Measurements from ENCODE around the gene SHISAL1. TPM values are rescaled to one million over a fixed set of nuclear protein-coding genes. Genes with fewer than 3 reads are reported as not detected.
A peak's percentile ranks its signal among the peaks of the same experiment; 100 is the strongest.

The SHISAL1 gene
- total RNA-seq, 6 experiments from 2014 or later = 0.05 to 0.31 (median 0.17) TPM

- H3K27me3 ChIP-seq = no peaks in the 10 kb centered on the region
- ATAC-seq = no peak
- intact Hi-C loops (cut with DNase I) = no loop called here
- H3K4me1 ChIP-seq = no peaks in the 10 kb centered on the region
- H3K27ac ChIP-seq = no peak overlapping the region
- no peak for DNase-seq
- no peak for TF ChIP-seq POLR2A (IDR thresholded peaks at IDR 0.05)
- TF ChIP-seq CTCF (IDR thresholded peaks at IDR 0.05) = no peak
- WGBS (ENCODE audit: insufficient coverage, low coverage, low lambda C conversion rate, missing lambda C conversion rate) = 38% methylated on average over 4 of the region's 16 CpGs
- H3K9me3 ChIP-seq = no peaks in the 10 kb centered on the region
- no peak overlapping the region for H3K4me3 ChIP-seq
- no peaks in the 10 kb centered on the region for H3K36me3 ChIP-seq
Observed at GRCh38 chr22:44309137-44309536, 3.6 kb downstream of the SHISAL1 start.

GRCh38 chr22:44307509-44308169, 5.1 kb downstream of the SHISAL1 start:
- ATAC-seq (no peak), DNase-seq (no peak)
- no peaks in the 10 kb centered on the region for H3K27me3 ChIP-seq
- intact Hi-C loops (cut with DNase I) = no loop called here
- H3K4me1 ChIP-seq = no peaks in the 10 kb centered on the region
- no peak overlapping the region for H3K27ac ChIP-seq
- H3K4me3 ChIP-seq = no peak overlapping the region
- H3K36me3 ChIP-seq = no peaks in the 10 kb centered on the region
- no peak for TF ChIP-seq POLR2A (IDR thresholded peaks at IDR 0.05)
- TF ChIP-seq CTCF (IDR thresholded peaks at IDR 0.05) = no peak
- WGBS (ENCODE audit: insufficient coverage, low coverage, low lambda C conversion rate, missing lambda C conversion rate) = 46% methylated on average over 11 of the region's 20 CpGs
- no peaks in the 10 kb centered on the region for H3K9me3 ChIP-seq

- H3K27me3 ChIP-seq = no peaks in the 10 kb centered on the region
- ATAC-seq (peak in 1 of 4 donors; percentile 42), DNase-seq (no peak)
- WGBS (ENCODE audit: insufficient coverage, low coverage, low lambda C conversion rate, missing lambda C conversion rate) = 78% methylated on average over 4 of the region's 10 CpGs
- no peak for TF ChIP-seq CTCF (IDR thresholded peaks at IDR 0.05)
- TF ChIP-seq POLR2A (IDR thresholded peaks at IDR 0.05) = no peak
- no peaks in the 10 kb centered on the region for H3K4me1 ChIP-seq
- H3K36me3 ChIP-seq = no peaks in the 10 kb centered on the region
- H3K9me3 ChIP-seq = no peaks in the 10 kb centered on the region
- intact Hi-C loops (cut with DNase I) = no loop called here
- H3K4me3 ChIP-seq = no peak overlapping the region
- no peak overlapping the region for H3K27ac ChIP-seq
Observed at GRCh38 chr22:44305888-44306287, 6.9 kb downstream of the SHISAL1 start.

GRCh38 chr22:44305455-44305854, 7.3 kb downstream of the SHISAL1 start:
- no peak for ATAC-seq
- 75% methylated on average over 3 of the region's 13 CpGs for WGBS (ENCODE audit: insufficient coverage, low coverage, low lambda C conversion rate, missing lambda C conversion rate)

More at GRCh38 chr22:44305455-44305854, 7.3 kb downstream of the SHISAL1 start:
- H3K4me1 ChIP-seq = no peaks in the 10 kb centered on the region
- DNase-seq = no peak
- H3K9me3 ChIP-seq = no peaks in the 10 kb centered on the region
- H3K36me3 ChIP-seq = no peaks in the 10 kb centered on the region
- intact Hi-C loops (cut with DNase I) = no loop called here
- H3K27me3 ChIP-seq = no peaks in the 10 kb centered on the region
- no peak overlapping the region for H3K4me3 ChIP-seq
- TF ChIP-seq CTCF (IDR thresholded peaks at IDR 0.05) (no peak), POLR2A (IDR thresholded peaks at IDR 0.05) (no peak)
- no peak overlapping the region for H3K27ac ChIP-seq
